ENCODE data around the gene LRAT.

Gene LRAT

DNA sequence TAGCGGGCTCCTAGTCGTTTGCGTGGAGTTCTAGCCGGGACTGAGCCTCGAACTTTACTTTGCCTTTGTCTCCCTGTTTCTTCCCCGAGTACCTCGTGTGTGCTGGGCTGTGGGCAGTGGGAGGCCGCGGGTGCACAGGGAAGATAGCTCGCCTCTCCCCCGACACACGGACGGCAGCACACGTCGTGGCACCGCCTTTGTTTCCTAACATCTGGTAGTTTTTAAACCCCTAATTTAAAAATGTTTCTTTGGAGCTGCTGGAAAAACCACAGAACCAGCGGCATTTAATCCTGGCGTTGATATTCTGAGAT, 38.1 kb downstream of the LRAT start:
- no peak for ATAC-seq (replicated peaks; ENCODE audit: extremely low read depth, poor library complexity, severe bottlenecking)
- Mint-ChIP-seq H3K4me1 (no peaks in the 10 kb centered on the region), H3K4me3 (no peak overlapping the region), H3K9me3 (no peaks in the 10 kb centered on the region), H3K27ac (ENCODE audit: low read depth) (no peak overlapping the region), H3K27me3 (peaks cover 9% of the 10 kb centered on the region), H3K36me3 (ENCODE audit: insufficient read depth) (no peaks in the 10 kb centered on the region)
- DNase-seq (ENCODE audit: low spot score in 2 of 2) = no peak

Measured in central memory CD8-positive, alpha-beta T cell (primary cell).